Stimulated activated CD4-positive, alpha-beta T cell treated with anti-CD3 and anti-CD28 coated beads, TNF-alpha, amount 100 ng/mL, for 48 hours (primary cell): ENCODE results near the gene DMXL1.

ENCODE experiments used
- DNase-seq, 3 donors: peaks; one replicate each; pipeline ENCODE4 v3.0.0-alpha.2; 2020; ENCODE audit warnings: low read depth in 3 of 3

DMXL1 gene

GRCh38 chr5:119289438-119290044 is 218.7 kb downstream of the DMXL1 start:
- no peak for DNase-seq

- no peak for DNase-seq
These were observed 219.3 kb downstream of the DMXL1 start for GRCh38 chr5:119290161-119290569.

GRCh38 chr5:119290607-119291006 is 219.7 kb downstream of the DMXL1 start:
- no peak for DNase-seq

GRCh38 chr5:119291056-119291455 is 220.2 kb downstream of the DMXL1 start:
- DNase-seq = no peak

- DNase-seq = no peak
These were observed 221.0 kb downstream of the DMXL1 start for GRCh38 chr5:119291877-119292276.

- DNase-seq = no peak
These were observed 222.0 kb downstream of the DMXL1 start for GRCh38 chr5:119292701-119293515.

- DNase-seq = no peak
These were observed 222.6 kb downstream of the DMXL1 start for GRCh38 chr5:119293516-119293829.
